GM18909 (cell line): ENCODE measurements around the gene BTNL3.
"Not testable (repeated sequence)": the region's sequence is repeated elsewhere in the genome, so short reads cannot be mapped to it uniquely, and the experiment has no call there.

Experiments
- ATAC-seq: cut with Tn5 transposase; IDR thresholded peaks from one replicate; pipeline ENCODE4 v1.9.1; 2021; ENCODE audit warnings: mild to moderate bottlenecking; ENCODE audit not compliant: unreplicated experiment, poor library complexity

Gene BTNL3, protein sequence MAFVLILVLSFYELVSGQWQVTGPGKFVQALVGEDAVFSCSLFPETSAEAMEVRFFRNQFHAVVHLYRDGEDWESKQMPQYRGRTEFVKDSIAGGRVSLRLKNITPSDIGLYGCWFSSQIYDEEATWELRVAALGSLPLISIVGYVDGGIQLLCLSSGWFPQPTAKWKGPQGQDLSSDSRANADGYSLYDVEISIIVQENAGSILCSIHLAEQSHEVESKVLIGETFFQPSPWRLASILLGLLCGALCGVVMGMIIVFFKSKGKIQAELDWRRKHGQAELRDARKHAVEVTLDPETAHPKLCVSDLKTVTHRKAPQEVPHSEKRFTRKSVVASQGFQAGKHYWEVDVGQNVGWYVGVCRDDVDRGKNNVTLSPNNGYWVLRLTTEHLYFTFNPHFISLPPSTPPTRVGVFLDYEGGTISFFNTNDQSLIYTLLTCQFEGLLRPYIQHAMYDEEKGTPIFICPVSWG

GRCh38 chr5:180988592-180988991, at the start of gene BTNL3:
Gene BTNL3, plus strand, starts transcription at chr5:180988846. Its CDS starts 183 bp downstream, at chr5:180989029.
- no peak for ATAC-seq

GRCh38 chr5:180950291-180950949, 38.2 kb upstream of the BTNL3 start:
- no peak for ATAC-seq

GRCh38 chr5:180959661-180960060, 29.0 kb upstream of the BTNL3 start:
- ATAC-seq = no peak

DNA sequence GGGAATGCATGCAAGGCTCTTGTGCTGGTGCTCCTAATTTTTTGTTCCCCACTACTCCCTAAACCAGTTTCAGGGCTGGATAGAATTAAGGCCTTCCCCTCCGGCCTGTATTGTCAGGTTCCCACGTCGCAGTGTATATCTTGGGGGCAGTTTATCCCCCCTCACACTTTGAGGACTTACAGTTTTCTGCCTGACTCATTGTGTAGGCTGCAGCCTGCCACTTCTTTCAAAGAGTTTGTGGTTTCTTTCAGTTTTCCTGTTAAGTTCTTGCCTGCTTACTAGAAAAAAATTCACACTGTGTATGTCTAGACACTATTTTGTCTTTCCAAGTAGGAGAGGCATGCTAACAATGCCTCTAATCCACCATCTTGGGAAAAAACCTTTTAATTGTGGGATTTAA, 28.4 kb upstream of the BTNL3 start:
- ATAC-seq = no peak

GRCh38 chr5:180969406-180969805, 19.2 kb upstream of the BTNL3 start:
- no peak for ATAC-seq

DNA sequence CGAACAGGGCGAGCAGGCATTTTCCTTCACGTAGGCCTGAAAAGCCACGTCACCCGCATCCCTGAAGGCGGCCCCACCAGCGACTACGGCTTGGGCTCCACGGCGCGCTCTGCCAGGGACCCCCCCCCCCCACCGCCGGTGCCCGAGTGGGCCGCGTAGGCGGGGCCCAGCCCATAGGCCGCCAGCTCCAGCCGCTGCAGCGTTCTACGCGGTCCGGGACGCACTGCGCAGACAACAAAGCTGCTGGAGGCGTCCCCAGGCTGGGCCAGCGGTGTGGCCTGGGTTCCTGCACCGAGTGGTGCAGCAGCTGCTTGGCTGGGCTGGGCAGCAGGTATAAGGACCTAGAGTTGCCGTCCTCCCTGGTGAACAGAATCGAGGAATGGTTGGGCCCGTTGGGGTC, 18.3 kb upstream of the BTNL3 start:
- ATAC-seq = no peak

DNA sequence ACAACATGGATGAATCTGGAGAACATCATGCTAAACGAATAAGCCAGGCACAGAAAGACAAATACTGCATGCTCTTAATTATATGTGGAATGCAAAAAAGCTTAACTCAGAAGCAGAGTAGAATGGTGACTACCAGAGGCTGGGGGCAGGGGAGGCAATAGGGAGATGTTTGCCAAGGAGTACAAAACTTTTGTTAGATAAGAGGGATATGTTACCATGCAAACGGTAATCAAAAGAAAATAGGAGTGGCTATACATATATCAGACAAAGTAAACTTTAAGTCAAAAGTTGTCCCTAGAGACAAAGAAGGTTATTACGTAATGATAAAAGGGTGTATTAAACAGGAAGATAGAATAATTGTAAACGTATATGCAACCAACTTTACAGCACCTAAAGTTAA, 17.8 kb upstream of the BTNL3 start:
- ATAC-seq = no peak

DNA sequence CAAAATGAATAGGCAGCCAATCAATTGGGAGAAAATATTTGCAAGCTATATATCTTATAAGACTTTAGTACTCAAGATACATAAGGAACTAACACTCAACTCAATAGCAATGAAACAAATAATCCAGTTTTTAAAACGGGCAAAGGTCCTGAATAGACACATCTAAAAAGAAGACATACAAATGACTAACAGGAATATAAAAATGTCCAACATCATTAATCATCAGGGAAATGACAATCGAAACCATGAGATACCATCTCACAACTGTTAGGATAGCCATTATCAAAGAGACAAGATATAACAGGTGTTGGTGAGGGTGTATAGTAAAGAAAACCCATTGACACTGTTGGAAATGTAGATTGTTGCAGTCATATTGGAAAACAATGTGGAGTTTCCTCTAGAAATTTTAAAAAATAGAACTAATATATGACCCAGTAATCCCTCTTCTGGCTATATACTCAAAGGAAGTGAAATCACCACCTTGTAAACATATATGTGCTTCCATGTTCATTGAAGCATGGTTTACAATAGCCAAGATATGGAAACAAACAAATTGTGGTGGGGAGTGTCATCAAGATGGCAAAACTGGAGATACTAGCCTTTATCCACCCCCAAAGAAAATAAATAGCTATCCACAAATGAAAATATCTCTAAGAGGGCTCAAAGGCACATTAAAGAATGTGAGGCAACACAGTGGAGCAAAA, 13.9 kb upstream of the BTNL3 start:
- ATAC-seq = peak; percentile 16

DNA sequence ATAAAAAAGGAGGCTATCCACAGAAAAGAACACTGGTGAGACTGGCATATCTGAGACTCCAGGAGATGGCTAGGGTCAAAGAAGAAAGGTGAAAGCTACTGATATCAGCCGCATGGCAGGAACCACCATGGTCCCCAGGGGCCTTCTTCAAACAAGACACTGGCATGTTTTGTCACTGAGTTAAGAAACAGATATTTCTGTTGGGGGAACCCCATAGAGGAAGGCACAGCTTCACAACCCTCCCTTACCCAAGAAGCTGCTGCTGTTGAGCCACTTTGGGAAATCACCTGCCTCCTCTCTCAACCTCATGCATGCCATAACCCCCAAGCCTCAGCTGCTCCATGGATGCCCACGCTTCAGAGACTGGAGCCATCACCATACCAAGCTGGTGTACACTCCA, 13.3 kb upstream of the BTNL3 start:
- peak; percentile 98 for ATAC-seq

GRCh38 chr5:180976518-180976917, 12.1 kb upstream of the BTNL3 start:
- ATAC-seq = no peak

DNA sequence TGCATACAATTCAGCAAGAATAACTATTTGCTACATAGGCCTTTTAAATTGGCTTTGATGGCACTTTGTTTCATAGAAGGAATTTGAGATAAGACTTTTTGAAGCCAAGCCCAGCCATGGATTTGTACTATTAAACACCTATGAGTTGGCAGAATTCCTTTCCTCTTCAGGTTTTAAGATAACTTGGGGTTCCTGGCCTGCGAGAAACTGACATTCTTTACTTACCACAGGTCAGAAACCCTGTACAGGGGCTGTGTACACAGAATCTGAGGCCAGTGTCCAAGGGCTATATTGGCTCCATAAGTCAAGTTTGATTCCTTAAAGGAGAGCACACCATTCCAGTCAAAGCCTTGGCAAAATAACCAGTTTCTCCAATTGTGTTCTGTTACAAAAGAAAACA, 10.8 kb upstream of the BTNL3 start:
- no peak for ATAC-seq

DNA sequence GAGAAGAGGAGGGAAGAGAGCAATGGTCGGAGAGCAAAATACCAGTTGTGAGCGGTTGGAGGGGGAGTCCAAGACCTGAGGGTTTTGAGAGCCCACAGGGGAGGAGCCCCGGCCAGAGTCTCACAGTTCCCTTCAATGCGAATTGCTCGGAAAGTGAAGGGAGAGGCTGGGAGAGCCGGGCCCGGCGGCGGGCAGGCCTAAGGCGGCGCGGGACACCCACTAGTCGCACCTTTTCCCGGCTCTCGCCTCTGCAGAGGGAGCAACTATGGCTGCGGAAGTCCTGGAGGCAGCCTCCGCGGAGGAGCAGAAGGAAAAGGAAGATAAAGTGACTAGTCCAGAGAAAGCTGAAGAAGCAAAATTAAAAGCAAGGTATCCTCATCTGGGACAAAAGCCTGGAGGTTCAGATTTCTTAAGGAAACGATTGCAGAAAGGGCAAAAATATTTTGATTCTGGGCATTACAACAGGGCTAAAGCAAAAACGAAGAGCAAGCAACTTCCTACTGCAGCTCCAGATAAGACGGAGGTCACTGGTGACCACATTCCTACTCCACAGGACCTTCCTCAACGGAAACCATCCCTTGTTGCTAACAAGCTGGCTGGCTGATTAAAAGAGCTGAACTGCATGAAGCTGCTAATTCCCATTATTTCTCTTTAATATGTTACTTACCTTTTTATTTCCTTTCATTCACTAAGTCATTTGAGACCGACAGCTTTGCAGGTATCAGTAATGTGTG, 6.5 kb upstream of the BTNL3 start:
- ATAC-seq = no peak

DNA sequence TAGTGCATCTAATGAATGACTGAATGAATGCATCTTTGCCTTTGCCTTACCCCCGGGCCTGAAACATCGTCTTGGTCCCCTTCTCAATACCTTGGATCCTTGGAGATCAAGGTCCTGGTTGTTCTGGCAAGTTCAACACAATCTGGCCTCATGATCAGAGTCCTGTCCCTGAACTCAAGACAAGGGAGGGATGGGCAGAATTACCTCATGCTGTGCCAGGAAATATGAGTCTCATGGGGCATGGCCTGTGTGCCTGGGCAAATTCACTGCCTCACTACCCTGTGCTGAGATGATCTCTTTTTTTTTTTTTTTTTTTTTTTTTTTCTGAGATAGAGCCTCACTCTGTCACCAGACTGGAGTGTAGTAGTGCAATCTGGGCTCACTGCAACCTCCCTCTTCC, 630 bp upstream of the BTNL3 start:
- ATAC-seq = no peak

DNA sequence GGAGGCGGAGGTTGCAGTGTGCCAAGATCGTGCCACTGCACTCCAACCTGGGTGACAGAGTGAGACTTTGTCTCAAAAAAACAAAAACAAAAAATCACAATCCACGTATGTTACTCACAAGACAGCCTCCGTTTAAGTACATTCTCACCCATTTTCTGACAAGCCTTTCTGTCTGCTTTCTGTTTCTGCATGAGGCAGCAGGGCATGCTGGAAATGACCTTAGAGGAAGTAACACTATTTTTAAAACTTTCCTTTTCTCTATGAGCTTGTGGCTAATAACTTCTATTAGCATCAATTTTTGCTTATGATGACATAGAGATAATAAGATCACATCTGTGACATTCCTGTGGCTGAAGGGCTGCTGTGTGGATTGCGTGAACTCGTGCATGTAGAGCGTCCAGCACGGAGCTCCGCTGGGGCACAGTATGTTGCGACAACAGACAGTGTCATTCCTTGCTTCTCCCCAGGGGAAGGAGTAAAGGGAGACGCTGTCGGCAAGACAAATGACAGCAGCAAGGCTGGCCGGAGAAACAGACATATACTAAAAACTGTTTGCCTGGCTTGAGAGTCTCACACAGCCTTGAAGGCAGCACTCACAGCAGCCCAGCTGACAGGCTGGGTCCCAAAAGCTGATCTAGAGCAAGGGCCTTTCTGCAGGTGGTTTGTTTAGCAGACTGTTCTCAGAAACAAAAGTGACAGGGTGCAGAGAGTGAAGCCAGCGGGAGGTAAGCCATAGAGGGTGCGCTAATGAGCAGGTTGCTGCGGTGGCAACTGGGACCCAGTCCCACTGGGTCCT, 1.6 kb downstream of the BTNL3 start:
- no peak for ATAC-seq

DNA sequence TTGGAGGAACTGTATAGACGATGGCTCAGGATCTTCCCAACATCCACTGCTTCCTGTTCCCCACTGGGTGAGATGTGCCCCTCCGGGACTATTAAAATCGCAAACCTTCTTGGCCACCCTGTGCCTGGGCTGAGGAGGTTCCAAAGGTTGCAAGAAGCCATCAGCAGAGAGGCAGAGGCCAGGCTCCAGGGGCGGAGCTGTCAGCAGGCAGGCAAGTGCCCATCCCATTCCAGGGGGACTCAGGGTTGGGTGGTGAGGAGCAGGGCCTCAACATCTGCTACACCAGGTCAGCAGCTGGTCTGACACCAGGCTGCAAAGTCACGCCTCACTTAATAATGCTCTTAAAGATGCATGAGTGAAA, 2.2 kb downstream of the BTNL3 start:
- ATAC-seq = no peak

DNA sequence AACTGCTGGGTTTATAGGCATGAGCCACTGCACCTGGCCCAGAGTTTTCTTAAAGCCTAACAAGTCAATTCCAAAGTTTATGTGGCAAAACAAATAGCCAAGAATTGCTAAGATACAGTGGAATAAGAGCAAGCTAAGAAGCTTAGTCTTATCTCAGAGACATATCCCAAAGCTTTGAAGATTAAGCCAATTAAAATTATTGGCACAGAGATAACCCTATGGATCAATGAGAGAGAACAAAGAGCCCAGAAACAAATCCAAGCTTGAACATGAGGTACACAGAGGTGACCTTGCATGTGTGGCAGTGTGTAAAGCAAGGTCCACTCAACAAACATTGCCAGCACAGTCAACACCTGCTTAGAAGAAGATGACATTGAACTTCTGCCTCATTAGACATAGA, 13.3 kb downstream of the BTNL3 start:
- ATAC-seq = no peak

DNA sequence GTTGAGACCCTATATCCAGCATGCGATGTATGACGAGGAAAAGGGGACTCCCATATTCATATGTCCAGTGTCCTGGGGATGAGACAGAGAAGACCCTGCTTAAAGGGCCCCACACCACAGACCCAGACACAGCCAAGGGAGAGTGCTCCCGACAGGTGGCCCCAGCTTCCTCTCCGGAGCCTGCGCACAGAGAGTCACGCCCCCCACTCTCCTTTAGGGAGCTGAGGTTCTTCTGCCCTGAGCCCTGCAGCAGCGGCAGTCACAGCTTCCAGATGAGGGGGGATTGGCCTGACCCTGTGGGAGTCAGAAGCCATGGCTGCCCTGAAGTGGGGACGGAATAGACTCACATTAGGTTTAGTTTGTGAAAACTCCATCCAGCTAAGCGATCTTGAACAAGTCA, 17.1 kb downstream of the BTNL3 start:
- ATAC-seq = no peak

- no peak for ATAC-seq
Observed at GRCh38 chr5:181008136-181008535, 19.5 kb downstream of the BTNL3 start.

DNA sequence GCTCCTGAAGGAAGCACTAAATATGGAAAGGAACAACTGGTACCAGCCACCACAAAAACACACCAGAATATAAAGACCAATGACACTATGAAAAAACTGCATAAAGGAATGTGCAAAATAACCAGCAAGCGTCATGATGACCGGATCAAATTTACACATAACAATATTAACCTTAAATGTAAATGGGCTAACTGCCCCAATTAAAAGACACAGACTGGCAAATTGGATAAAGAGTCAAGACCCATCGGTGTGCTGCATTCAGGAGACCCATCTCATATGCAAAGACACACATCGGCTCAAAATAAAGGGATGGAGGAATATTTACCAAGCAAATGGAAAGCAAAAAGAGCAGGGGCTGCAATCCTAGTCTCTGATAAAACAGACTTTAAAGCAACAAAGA, 21.4 kb downstream of the BTNL3 start:
- not testable (repeated sequence) for ATAC-seq

- not testable (repeated sequence) for ATAC-seq
Observed at GRCh38 chr5:181014654-181015053, 26.0 kb downstream of the BTNL3 start.
